ENCODE data around the gene KLHL22.

KLHL22 gene

GRCh38 chr22:20469110-20469868 is 26.3 kb downstream of the KLHL22 start:
- TF ChIP-seq CTCF (conservative IDR thresholded peaks at IDR 0.05; ENCODE audit: low read depth, low read length), result no peak
- no peak overlapping the region for H3K4me3 ChIP-seq (IDR thresholded peaks at IDR 0.05; ENCODE audit: insufficient read depth, low read depth, low read length)
- H3K4me2 ChIP-seq, result no peak overlapping the region
- no peaks in the 10 kb centered on the region for H3K79me2 ChIP-seq (ENCODE audit: insufficient read depth, low read depth)
- no peak overlapping the region for H2AFZ ChIP-seq (ENCODE audit: low read depth)
- H3K27ac ChIP-seq, result no peak overlapping the region
- no peaks in the 10 kb centered on the region for H4K20me1 ChIP-seq (ENCODE audit: insufficient read depth)
- no peak overlapping the region for H3K9ac ChIP-seq
- no peaks in the 10 kb centered on the region for H3K36me3 ChIP-seq (ENCODE audit: insufficient read depth)
- H3K4me1 ChIP-seq (ENCODE audit: low read depth, poor library complexity, severe bottlenecking), result peaks cover 12% of the 10 kb centered on the region
- H3K27me3 ChIP-seq (ENCODE audit: insufficient read depth, low read depth), result no peaks in the 10 kb centered on the region

- Histone ChIP-seq H3K4me3 (IDR thresholded peaks at IDR 0.05; ENCODE audit: insufficient read depth, low read depth, low read length) (no peak overlapping the region), H3K27me3 (ENCODE audit: insufficient read depth, low read depth) (no peaks in the 10 kb centered on the region), H4K20me1 (ENCODE audit: insufficient read depth) (no peaks in the 10 kb centered on the region), H3K79me2 (ENCODE audit: insufficient read depth, low read depth) (no peaks in the 10 kb centered on the region), H3K36me3 (ENCODE audit: insufficient read depth) (no peaks in the 10 kb centered on the region), H3K4me2 (no peak overlapping the region), H2AFZ (ENCODE audit: low read depth) (no peak overlapping the region), H3K9ac (no peak overlapping the region), H3K27ac (no peak overlapping the region), H3K4me1 (ENCODE audit: low read depth, poor library complexity, severe bottlenecking) (peaks cover 19% of the 10 kb centered on the region)
- TF ChIP-seq CTCF (conservative IDR thresholded peaks at IDR 0.05; ENCODE audit: low read depth, low read length), result no peak
These were observed 28.8 kb downstream of the KLHL22 start for GRCh38 chr22:20466659-20467379.

GRCh38 chr22:20465759-20466077 is 29.9 kb downstream of the KLHL22 start:
- H3K27ac ChIP-seq, result no peak overlapping the region
- H3K79me2 ChIP-seq (ENCODE audit: insufficient read depth, low read depth), result no peaks in the 10 kb centered on the region
- no peaks in the 10 kb centered on the region for H3K27me3 ChIP-seq (ENCODE audit: insufficient read depth, low read depth)
- no peak overlapping the region for H2AFZ ChIP-seq (ENCODE audit: low read depth)
- TF ChIP-seq CTCF (conservative IDR thresholded peaks at IDR 0.05; ENCODE audit: low read depth, low read length), result no peak
- no peak overlapping the region for H3K9ac ChIP-seq
- no peak overlapping the region for H3K4me3 ChIP-seq (IDR thresholded peaks at IDR 0.05; ENCODE audit: insufficient read depth, low read depth, low read length)
- no peaks in the 10 kb centered on the region for H3K36me3 ChIP-seq (ENCODE audit: insufficient read depth)
- no peak overlapping the region for H3K4me2 ChIP-seq
- peaks cover 19% of the 10 kb centered on the region for H3K4me1 ChIP-seq (ENCODE audit: low read depth, poor library complexity, severe bottlenecking)
- H4K20me1 ChIP-seq (ENCODE audit: insufficient read depth), result no peaks in the 10 kb centered on the region

GRCh38 chr22:20464912-20465758 is 30.5 kb downstream of the KLHL22 start:
- TF ChIP-seq CTCF (conservative IDR thresholded peaks at IDR 0.05; ENCODE audit: low read depth, low read length), result no peak
- H3K27me3 ChIP-seq (ENCODE audit: insufficient read depth, low read depth), result no peaks in the 10 kb centered on the region
- no peaks in the 10 kb centered on the region for H3K79me2 ChIP-seq (ENCODE audit: insufficient read depth, low read depth)
- H2AFZ ChIP-seq (ENCODE audit: low read depth), result no peak overlapping the region
- no peak overlapping the region for H3K4me3 ChIP-seq (IDR thresholded peaks at IDR 0.05; ENCODE audit: insufficient read depth, low read depth, low read length)
- no peaks in the 10 kb centered on the region for H3K36me3 ChIP-seq (ENCODE audit: insufficient read depth)
- H3K4me1 ChIP-seq (ENCODE audit: low read depth, poor library complexity, severe bottlenecking), result peaks cover 19% of the 10 kb centered on the region
- H3K9ac ChIP-seq, result no peak overlapping the region
- H3K27ac ChIP-seq, result no peak overlapping the region
- H4K20me1 ChIP-seq (ENCODE audit: insufficient read depth), result no peaks in the 10 kb centered on the region
- no peak overlapping the region for H3K4me2 ChIP-seq

All from KMS-11 (cell line).